ENCODE results near the gene SDR39U1. TPM values are rescaled to one million over a fixed set of nuclear protein-coding genes. Genes with fewer than 3 reads are reported as not detected.

The SDR39U1 gene
- total RNA-seq, 1 donor from 2014 or later = 34.6 TPM

GRCh38 chr14:24443053-24443665 is 583 bp upstream of the SDR39U1 start:
- H3K9me3 Mint-ChIP-seq (ENCODE audit: low read depth) = no peaks in the 10 kb centered on the region
- peaks cover 28% of the 10 kb centered on the region for H3K4me1 Mint-ChIP-seq (ENCODE audit: low read depth)
- DNase-seq (ENCODE audit: low spot score) = no peak
- TF ChIP-seq, protein P1, sequence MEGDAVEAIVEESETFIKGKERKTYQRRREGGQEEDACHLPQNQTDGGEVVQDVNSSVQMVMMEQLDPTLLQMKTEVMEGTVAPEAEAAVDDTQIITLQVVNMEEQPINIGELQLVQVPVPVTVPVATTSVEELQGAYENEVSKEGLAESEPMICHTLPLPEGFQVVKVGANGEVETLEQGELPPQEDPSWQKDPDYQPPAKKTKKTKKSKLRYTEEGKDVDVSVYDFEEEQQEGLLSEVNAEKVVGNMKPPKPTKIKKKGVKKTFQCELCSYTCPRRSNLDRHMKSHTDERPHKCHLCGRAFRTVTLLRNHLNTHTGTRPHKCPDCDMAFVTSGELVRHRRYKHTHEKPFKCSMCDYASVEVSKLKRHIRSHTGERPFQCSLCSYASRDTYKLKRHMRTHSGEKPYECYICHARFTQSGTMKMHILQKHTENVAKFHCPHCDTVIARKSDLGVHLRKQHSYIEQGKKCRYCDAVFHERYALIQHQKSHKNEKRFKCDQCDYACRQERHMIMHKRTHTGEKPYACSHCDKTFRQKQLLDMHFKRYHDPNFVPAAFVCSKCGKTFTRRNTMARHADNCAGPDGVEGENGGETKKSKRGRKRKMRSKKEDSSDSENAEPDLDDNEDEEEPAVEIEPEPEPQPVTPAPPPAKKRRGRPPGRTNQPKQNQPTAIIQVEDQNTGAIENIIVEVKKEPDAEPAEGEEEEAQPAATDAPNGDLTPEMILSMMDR (IDR thresholded peaks at IDR 0.05) = no peak
- peak overlapping the region; percentile 98 for H3K27ac Mint-ChIP-seq (ENCODE audit: unreplicated experiment)
- no peaks in the 10 kb centered on the region for H3K27me3 Mint-ChIP-seq (ENCODE audit: low read depth)
- peak overlapping the region; percentile 88 for H3K4me3 Mint-ChIP-seq (ENCODE audit: unreplicated experiment)
- H3K36me3 Mint-ChIP-seq (ENCODE audit: low read depth) = peaks cover 4% of the 10 kb centered on the region

GRCh38 chr14:24441904-24442239 is 704 bp downstream of the SDR39U1 start:
- no peaks in the 10 kb centered on the region for H3K27me3 Mint-ChIP-seq (ENCODE audit: low read depth)
- TF ChIP-seq, protein P1 (IDR thresholded peaks at IDR 0.05) = no peak
- peaks cover 29% of the 10 kb centered on the region for H3K4me1 Mint-ChIP-seq (ENCODE audit: low read depth)
- peak overlapping the region; percentile 98 for H3K27ac Mint-ChIP-seq (ENCODE audit: unreplicated experiment)
- no peaks in the 10 kb centered on the region for H3K9me3 Mint-ChIP-seq (ENCODE audit: low read depth)
- H3K36me3 Mint-ChIP-seq (ENCODE audit: low read depth) = peaks cover 6% of the 10 kb centered on the region
- no peak for DNase-seq (ENCODE audit: low spot score)
- H3K4me3 Mint-ChIP-seq (ENCODE audit: unreplicated experiment) = peak overlapping the region; percentile 88

- Mint-ChIP-seq H3K27me3 (ENCODE audit: low read depth) (no peaks in the 10 kb centered on the region), H3K27ac (ENCODE audit: unreplicated experiment) (peak overlapping the region; percentile 98), H3K4me3 (ENCODE audit: unreplicated experiment) (peak overlapping the region; percentile 88), H3K36me3 (ENCODE audit: low read depth) (peaks cover 8% of the 10 kb centered on the region), H3K9me3 (ENCODE audit: low read depth) (no peaks in the 10 kb centered on the region), H3K4me1 (ENCODE audit: low read depth) (peaks cover 33% of the 10 kb centered on the region)
- no peak for DNase-seq (ENCODE audit: low spot score)
- TF ChIP-seq, protein P1 (IDR thresholded peaks at IDR 0.05) = no peak
Measured at GRCh38 chr14:24441485-24441884, 1.1 kb downstream of the SDR39U1 start.

GRCh38 chr14:24440606-24441399 is 1.8 kb downstream of the SDR39U1 start:
- Mint-ChIP-seq H3K27ac (ENCODE audit: unreplicated experiment) (peak overlapping the region; percentile 98), H3K4me3 (ENCODE audit: unreplicated experiment) (peak overlapping the region; percentile 88), H3K4me1 (ENCODE audit: low read depth) (peaks cover 34% of the 10 kb centered on the region), H3K27me3 (ENCODE audit: low read depth) (no peaks in the 10 kb centered on the region), H3K36me3 (ENCODE audit: low read depth) (peaks cover 8% of the 10 kb centered on the region), H3K9me3 (ENCODE audit: low read depth) (no peaks in the 10 kb centered on the region)
- TF ChIP-seq, protein P1 (IDR thresholded peaks at IDR 0.05) = no peak
- DNase-seq (ENCODE audit: low spot score) = no peak

DNA sequence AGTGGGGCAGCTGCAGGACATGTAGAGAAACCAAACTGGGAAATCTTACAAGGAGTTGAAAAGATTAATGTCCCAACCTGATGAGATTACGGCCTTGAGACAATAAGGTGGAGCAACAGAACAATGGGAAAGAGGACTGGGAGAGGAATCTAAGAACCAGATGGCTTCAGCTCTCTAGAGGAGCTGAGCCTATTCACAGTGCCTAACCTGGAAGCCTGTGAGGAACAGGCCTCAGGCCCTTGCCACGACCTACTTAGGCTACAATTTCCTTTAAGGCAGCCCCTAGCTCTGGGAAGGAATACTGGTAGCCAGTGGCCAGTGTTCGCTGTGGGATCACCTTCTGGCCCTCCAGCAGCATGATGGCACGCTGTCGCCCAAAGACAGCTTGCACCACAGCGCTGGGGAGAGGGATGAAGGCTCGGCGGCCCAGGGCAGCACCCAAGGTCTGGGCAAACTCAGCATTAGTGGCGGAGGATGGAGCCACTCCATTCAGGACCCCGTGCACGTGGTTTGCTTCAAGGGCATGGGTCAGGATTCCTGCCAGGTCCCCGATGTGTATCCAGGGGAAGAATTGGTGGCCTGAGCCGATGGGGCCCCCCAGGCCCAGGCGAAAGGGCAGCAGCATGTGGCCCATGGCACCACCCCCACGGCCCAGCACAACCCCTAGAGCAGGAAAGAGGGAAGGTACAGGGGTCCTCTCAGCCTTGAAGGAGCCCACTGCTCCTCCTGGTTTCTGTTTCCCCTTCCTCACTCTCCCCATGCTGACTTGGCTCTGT is 2.6 kb downstream of the SDR39U1 start:
- Mint-ChIP-seq H3K27me3 (ENCODE audit: low read depth) (no peaks in the 10 kb centered on the region), H3K27ac (ENCODE audit: unreplicated experiment) (no peak overlapping the region), H3K4me1 (ENCODE audit: low read depth) (peaks cover 38% of the 10 kb centered on the region), H3K9me3 (ENCODE audit: low read depth) (no peaks in the 10 kb centered on the region), H3K36me3 (ENCODE audit: low read depth) (peaks cover 8% of the 10 kb centered on the region), H3K4me3 (ENCODE audit: unreplicated experiment) (no peak overlapping the region)
- TF ChIP-seq, protein P1 (IDR thresholded peaks at IDR 0.05) = no peak
- DNase-seq (ENCODE audit: low spot score) = no peak
